Measurements from ENCODE around the gene RBFOX1.

- TF ChIP-seq CTCF (IDR thresholded peaks at IDR 0.05) (no peak), EZH2 (IDR thresholded peaks at IDR 0.05; ENCODE audit: borderline replicate concordance, insufficient read depth, low read depth, low read length, poor library complexity, severe bottlenecking) (no peak)
Measured at GRCh38 chr16:7546948-7547347, 214.3 kb downstream of the RBFOX1 start.
